A549 (cell line): Measurements from ENCODE around the gene TUBA1B. TPM values are rescaled to one million over a fixed set of nuclear protein-coding genes. Genes with fewer than 3 reads are reported as not detected.
A peak's percentile ranks its signal among the peaks of the same experiment; 100 is the strongest.

Experiments used
- ATAC-seq, 2 experiments: fragments of 200-7000 bp in 1 of 2; fragments of >200 bp in 1 of 2; cut with Nextera tagmentation in 1 of 2; cut with Tn5 transposase in 1 of 2; 3 replicates each; pipeline versions ENCODE4 v1.8.0 to v1.9.1; 2018 to 2020; ENCODE audit warnings: mild to moderate bottlenecking in 1 of 2, moderate library complexity in 1 of 2
- CTCF ChIA-PET: fragments of 300-600 bp; sonication (Branson Sonifier 250); formaldehyde crosslinking; extraction: SDS; loops from one replicate; lab custom pipeline; 2021; ENCODE audit warnings: antibody characterized with exemption, inconsistent platforms; lab: Yijun Ruan, JAX
- POLR2A ChIA-PET: fragments of 350-600 bp; formaldehyde crosslinking; extraction: SDS; loops from one replicate; lab custom pipeline; 2021; ENCODE audit warnings: antibody characterized with exemption, inconsistent platforms; lab: Yijun Ruan, JAX
- DNase-seq, 2 experiments: peaks; one replicate each; pipeline versions ENCODE4 v3.0.0 to v3.0.0-alpha.2; 2011 to 2016; ENCODE audit warnings: low read depth in 1 of 2, low spot score in 1 of 2
- FAIRE-seq: peaks from 2 replicates; lab custom pipeline; 2011; peaks lifted over from hg19 to GRCh38; lab: Jason Lieb, UNC
- H3K27ac ChIP-seq, 2 experiments: fragments of >200 bp; sonication (Bioruptor Twin); formaldehyde crosslinking; 3 replicates each; pipeline ENCODE4 v1.5.1; 2016 to 2017
- H3K4me1 ChIP-seq: fragments of >200 bp; sonication (Bioruptor Twin); formaldehyde crosslinking; 3 replicates; pipeline ENCODE4 v1.6.1; 2016
- H3K4me2 ChIP-seq: fragments of >200 bp; sonication (Bioruptor Twin); formaldehyde crosslinking; 3 replicates; pipeline ENCODE4 v1.6.1; 2016
- H3K4me3 ChIP-seq: fragments of >200 bp; sonication (Bioruptor Twin); formaldehyde crosslinking; 3 replicates; pipeline ENCODE4 v1.5.1; 2016
- H3K9me3 ChIP-seq: fragments of >200 bp; sonication (Bioruptor Twin); formaldehyde crosslinking; 3 replicates; pipeline ENCODE4 v1.6.1; 2016
- CBX8 ChIP-seq: fragments of 200-600 bp; sonication (generic); IDR thresholded peaks from 2 replicates; pipeline ENCODE4 v1.6.1; 2016
- CHD2 ChIP-seq: fragments of 150-350 bp; IDR thresholded peaks from 2 replicates; pipeline ENCODE4 v1.6.1; 2014; ENCODE audit warnings: low read length; ENCODE audit not compliant: partially characterized antibody
- EHF ChIP-seq: fragments of 250-450 bp; sonication (Bioruptor Pico); IDR thresholded peaks from 2 replicates; pipeline ENCODE4 v1.5.0; 2020; ENCODE audit warnings: mild to moderate bottlenecking
- EP300 ChIP-seq, 2 experiments: fragments of >200 bp; sonication (Bioruptor Twin); formaldehyde crosslinking; IDR thresholded peaks; 2 replicates in 1 of 2; 3 replicates in 1 of 2; pipeline ENCODE4 v1.6.1; 2016 to 2017
- HDAC2 ChIP-seq: fragments of 200-600 bp; sonication (generic); IDR thresholded peaks from 2 replicates; pipeline ENCODE4 v1.6.1; 2016
- HOXA7 ChIP-seq: fragments of 250-450 bp; sonication (Bioruptor Pico); IDR thresholded peaks from 2 replicates; pipeline ENCODE4 v1.5.0; 2020; ENCODE audit warnings: mild to moderate bottlenecking, moderate library complexity
- HOXB5 ChIP-seq: fragments of 250-450 bp; sonication (Bioruptor Pico); IDR thresholded peaks from 2 replicates; pipeline ENCODE4 v1.5.0; 2020; ENCODE audit warnings: mild to moderate bottlenecking, moderate library complexity
- JUN ChIP-seq, 2 experiments: fragments of >200 bp; sonication (Bioruptor Twin); formaldehyde crosslinking; IDR thresholded peaks; 2 replicates in 1 of 2; 3 replicates in 1 of 2; pipeline ENCODE4 v1.6.1; 2016 to 2017
- JUNB ChIP-seq: fragments of >200 bp; sonication (Bioruptor Twin); formaldehyde crosslinking; IDR thresholded peaks from 2 replicates; pipeline ENCODE4 v1.6.1; 2016
- MAFK ChIP-seq: fragments of 450-650 bp; IDR thresholded peaks from 2 replicates; pipeline ENCODE4 v1.6.1; 2014; ENCODE audit not compliant: partially characterized antibody
- MAZ ChIP-seq: fragments of 150-350 bp; IDR thresholded peaks from 2 replicates; pipeline ENCODE4 v1.6.1; 2014; ENCODE audit warnings: antibody characterized with exemption, low read depth, low read length, borderline replicate concordance
- MYC ChIP-seq: IDR thresholded peaks from 2 replicates; pipeline ENCODE4 v1.6.1; 2012; ENCODE audit warnings: mild to moderate bottlenecking, inconsistent platforms, low read length, improper control_type of control experiment, borderline replicate concordance
- NFE2L2 ChIP-seq: fragments of 150-350 bp; conservative IDR thresholded peaks from 2 replicates; pipeline ENCODE4 v1.6.1; 2014; ENCODE audit warnings: low read length
- NPAS2 ChIP-seq: fragments of 250-450 bp; sonication (Bioruptor Pico); IDR thresholded peaks from 2 replicates; pipeline ENCODE4 v1.8.0; 2022; ENCODE audit warnings: mild to moderate bottlenecking, moderate library complexity, borderline replicate concordance
- POLR2A ChIP-seq: IDR thresholded peaks from 2 replicates; pipeline ENCODE4 v1.6.1; 2012; ENCODE audit warnings: mild to moderate bottlenecking, low read length
- POLR2AphosphoS2 ChIP-seq: conservative IDR thresholded peaks from 2 replicates; pipeline ENCODE4 v1.6.1; 2012; ENCODE audit warnings: low read length, improper control_type of control experiment, inconsistent platforms
- RAD21 ChIP-seq, 2 experiments: fragments of >200 bp in 1 of 2; sonication (Bioruptor Twin) in 1 of 2; formaldehyde crosslinking in 1 of 2; IDR thresholded peaks in 1 of 2; conservative IDR thresholded peaks in 1 of 2; 2 replicates in 1 of 2; 3 replicates in 1 of 2; pipeline ENCODE4 v1.6.1; 2012 to 2018; ENCODE audit warnings: inconsistent platforms in 1 of 2
- RARB ChIP-seq: fragments of 250-450 bp; sonication (Bioruptor Pico); IDR thresholded peaks from 2 replicates; pipeline ENCODE4 v1.8.0; 2021; ENCODE audit warnings: mild to moderate bottlenecking, moderate library complexity
- RFX5 ChIP-seq: fragments of 450-650 bp; IDR thresholded peaks from 2 replicates; pipeline ENCODE4 v1.7.1; 2014; ENCODE audit warnings: antibody characterized with exemption, mild to moderate bottlenecking, moderate library complexity
- SMC3 ChIP-seq: fragments of >200 bp; sonication (Bioruptor Twin); formaldehyde crosslinking; IDR thresholded peaks from 3 replicates; pipeline ENCODE4 v1.6.1; 2018; ENCODE audit warnings: inconsistent platforms
- TFCP2L1 ChIP-seq: fragments of 250-450 bp; sonication (Bioruptor Pico); IDR thresholded peaks from 2 replicates; pipeline ENCODE4 v1.5.0; 2021; ENCODE audit warnings: mild to moderate bottlenecking
- TP53 ChIP-seq: fragments of 250-450 bp; sonication (Bioruptor Pico); IDR thresholded peaks from 2 replicates; pipeline ENCODE4 v1.5.0; 2021; ENCODE audit warnings: mild to moderate bottlenecking, moderate library complexity
- ZFP36 ChIP-seq: fragments of 450-650 bp; IDR thresholded peaks from 2 replicates; pipeline ENCODE4 v1.6.1; 2014; ENCODE audit warnings: borderline replicate concordance; ENCODE audit not compliant: partially characterized antibody
- WGBS: methylation state at CpG from one replicate; pipeline ENCODE4 v1.1.6; 2017; ENCODE audit errors: missing lambda C conversion rate; 5-methylcytosine and 5-hydroxymethylcytosine counted together
- polyA plus RNA-seq, 4 experiments: library from polyadenylated mRNA; depleted of rRNA in 3 of 4; stranded (reverse); fragments of >200 nt; fragmentation: RNase III in 1 of 4; extraction: RNeasy Plus Mini Kit Qiagen cat#74134 plus additional on column Dnase treatment in 1 of 4; gene quantifications; 2 replicates in 3 of 4; 3 replicates in 1 of 4; pipeline ENCODE4 v1.2.3, GENCODE V29; 2011 to 2017
- TF ChIP-seq, protein P1 (sequence below): IDR thresholded peaks from 2 replicates; pipeline ENCODE4 v1.6.1; 2012
- TF ChIP-seq, protein P2 (sequence below): IDR thresholded peaks from 2 replicates; pipeline ENCODE4 v1.6.1; 2012
- TF ChIP-seq, protein P3 (sequence below): fragments of >200 bp; sonication (Bioruptor Twin); formaldehyde crosslinking; IDR thresholded peaks from 3 replicates; pipeline ENCODE4 v1.5.1; 2016
- TF ChIP-seq, protein P4 (sequence below): fragments of 250-450 bp; sonication (Bioruptor Pico); IDR thresholded peaks from 2 replicates; pipeline ENCODE4 v1.5.0; 2021; ENCODE audit warnings: mild to moderate bottlenecking, moderate library complexity, borderline replicate concordance
- TF ChIP-seq, protein P5 (sequence below): IDR thresholded peaks from 2 replicates; pipeline ENCODE4 v1.6.1; 2012; ENCODE audit warnings: low read depth, borderline replicate concordance
- TF ChIP-seq, protein P6 (sequence below): fragments of >200 bp; sonication (Bioruptor Twin); formaldehyde crosslinking; IDR thresholded peaks from 2 replicates; pipeline ENCODE4 v1.6.1; 2016

TUBA1B gene
- polyA plus RNA-seq, 2 of the 4 experiments (the other 2 are of a cell fraction), result 2,590 to 2,708 TPM

DNA sequence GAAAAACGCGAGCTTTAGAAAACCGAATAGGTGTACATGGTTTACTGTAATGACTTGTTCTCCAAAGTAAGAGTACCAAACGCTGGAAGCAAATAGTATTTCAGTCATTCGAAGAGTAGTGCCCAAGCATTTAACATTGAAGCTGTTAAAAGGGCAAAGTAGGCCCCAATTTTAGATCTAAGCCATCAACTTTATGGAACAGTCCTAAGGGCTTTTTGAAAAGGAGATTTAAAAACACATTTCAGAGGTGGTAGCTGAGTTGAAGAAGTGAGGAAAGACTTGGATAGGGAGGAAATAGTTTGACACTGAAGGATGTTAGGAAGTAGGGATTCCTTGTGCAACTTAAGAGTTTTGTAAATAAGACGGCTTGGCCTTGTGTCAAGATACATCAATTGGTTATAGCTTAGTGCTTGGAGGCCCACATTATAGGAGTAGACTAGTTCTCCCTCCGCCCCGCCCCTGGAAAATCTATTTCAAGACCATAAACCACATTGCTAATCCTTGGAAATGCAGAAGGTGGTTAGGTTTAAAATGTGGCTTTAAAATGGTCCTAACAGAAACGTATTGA lies 783 bp upstream of the TUBA1B start (continued):
- no peak for TF ChIP-seq EP300 (IDR thresholded peaks at IDR 0.05)
- TF ChIP-seq, protein P1, sequence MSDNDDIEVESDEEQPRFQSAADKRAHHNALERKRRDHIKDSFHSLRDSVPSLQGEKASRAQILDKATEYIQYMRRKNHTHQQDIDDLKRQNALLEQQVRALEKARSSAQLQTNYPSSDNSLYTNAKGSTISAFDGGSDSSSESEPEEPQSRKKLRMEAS, result no peak
- TF ChIP-seq RFX5, result no peak
- TF ChIP-seq JUNB, result no peak
- no peak for TF ChIP-seq MYC
- no peak for TF ChIP-seq HDAC2
- TF ChIP-seq CBX8, result no peak
- TF ChIP-seq, protein P2, sequence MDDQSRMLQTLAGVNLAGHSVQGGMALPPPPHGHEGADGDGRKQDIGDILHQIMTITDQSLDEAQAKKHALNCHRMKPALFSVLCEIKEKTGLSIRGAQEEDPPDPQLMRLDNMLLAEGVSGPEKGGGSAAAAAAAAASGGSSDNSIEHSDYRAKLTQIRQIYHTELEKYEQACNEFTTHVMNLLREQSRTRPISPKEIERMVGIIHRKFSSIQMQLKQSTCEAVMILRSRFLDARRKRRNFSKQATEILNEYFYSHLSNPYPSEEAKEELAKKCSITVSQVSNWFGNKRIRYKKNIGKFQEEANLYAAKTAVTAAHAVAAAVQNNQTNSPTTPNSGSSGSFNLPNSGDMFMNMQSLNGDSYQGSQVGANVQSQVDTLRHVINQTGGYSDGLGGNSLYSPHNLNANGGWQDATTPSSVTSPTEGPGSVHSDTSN, result no peak
- TF ChIP-seq NPAS2 (CRISPR knock-in tag), result no peak
- TF ChIP-seq, all 56 proteins: peak for 0

DNA sequence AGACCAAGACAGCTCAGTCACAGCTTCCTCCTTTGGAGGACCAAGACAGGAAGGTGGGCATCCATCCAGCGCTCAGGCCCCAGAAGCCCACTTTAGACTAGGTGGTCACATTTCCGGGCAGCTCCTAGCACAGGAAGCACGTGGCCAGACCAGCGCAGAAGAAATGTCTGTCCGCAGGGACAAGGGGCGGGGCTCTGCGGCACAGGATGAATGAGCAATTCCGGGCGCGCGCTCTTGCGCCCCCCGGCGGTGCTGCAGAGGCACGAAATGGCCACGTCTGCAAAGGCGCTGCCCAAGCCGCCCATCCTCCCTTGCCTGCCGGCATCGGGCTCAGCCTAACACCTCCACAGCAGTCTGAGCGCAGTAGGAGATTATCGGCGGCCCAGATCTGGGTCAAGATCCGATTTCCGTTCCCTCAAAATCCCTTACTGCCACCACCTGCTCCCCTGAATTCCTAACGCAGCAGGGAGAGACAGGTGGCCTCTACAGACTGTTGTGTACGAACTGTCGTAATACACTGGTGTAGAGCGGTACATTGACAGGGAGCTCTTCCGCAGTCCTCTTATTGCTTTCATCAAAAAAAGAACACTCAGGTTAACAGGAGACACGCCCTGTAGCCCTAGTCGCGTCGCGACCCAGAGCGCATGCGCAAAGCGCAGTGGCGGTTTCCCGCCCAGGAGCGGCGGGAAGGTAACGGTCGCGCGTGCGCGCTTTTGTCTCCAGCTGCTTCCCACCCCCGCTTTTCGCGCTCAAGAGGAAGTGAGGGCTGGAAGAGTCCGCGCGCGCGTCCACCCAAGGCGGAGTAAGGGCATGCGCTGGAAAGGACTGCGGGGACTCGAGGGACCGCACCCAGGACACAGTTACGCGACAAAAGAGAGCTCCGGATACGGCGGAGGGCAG lies 794 bp downstream of the TUBA1B start:
- FAIRE-seq, result no peak
- TF ChIP-seq ZFP36 (no peak), EHF (CRISPR knock-in tag) (peak; percentile 28; the same call in 1 of the 2 replicates), CHD2 (peak; percentile 26), RFX5 (0 out of 2 replicates have a peak, but pooled peaks have one; percentile 40), HOXB5 (CRISPR knock-in tag) (peak; percentile 67; the same call in 1 of the 2 replicates), TFCP2L1 (CRISPR knock-in tag) (peak; percentile 92), NFE2L2 (0 out of 2 replicates have a peak, but pooled peaks have one; percentile 17), TP53 (CRISPR knock-in tag) (peak; percentile 22; the same call in 1 of the 2 replicates), JUN (IDR thresholded peaks at IDR 0.05) (peak in 1 of 2 experiments; percentile 53; a peak in 4 of 5 replicates), POLR2AphosphoS2 (peak; percentile 82), JUNB (no peak), MYC (peak; percentile 97), RARB (CRISPR knock-in tag) (no peak; the same call in none of the 2 replicates), POLR2A (peak; percentile 44), MAZ (no peak), RAD21 (conservative IDR thresholded peaks at IDR 0.05 in 1 of 2, IDR thresholded peaks at IDR 0.05 in 1 of 2) (peak; percentile 22 to 62), MAFK (peak; percentile 82), HOXA7 (CRISPR knock-in tag) (peak; percentile 81), SMC3 (peak; percentile 69)
- TF ChIP-seq, protein P3, sequence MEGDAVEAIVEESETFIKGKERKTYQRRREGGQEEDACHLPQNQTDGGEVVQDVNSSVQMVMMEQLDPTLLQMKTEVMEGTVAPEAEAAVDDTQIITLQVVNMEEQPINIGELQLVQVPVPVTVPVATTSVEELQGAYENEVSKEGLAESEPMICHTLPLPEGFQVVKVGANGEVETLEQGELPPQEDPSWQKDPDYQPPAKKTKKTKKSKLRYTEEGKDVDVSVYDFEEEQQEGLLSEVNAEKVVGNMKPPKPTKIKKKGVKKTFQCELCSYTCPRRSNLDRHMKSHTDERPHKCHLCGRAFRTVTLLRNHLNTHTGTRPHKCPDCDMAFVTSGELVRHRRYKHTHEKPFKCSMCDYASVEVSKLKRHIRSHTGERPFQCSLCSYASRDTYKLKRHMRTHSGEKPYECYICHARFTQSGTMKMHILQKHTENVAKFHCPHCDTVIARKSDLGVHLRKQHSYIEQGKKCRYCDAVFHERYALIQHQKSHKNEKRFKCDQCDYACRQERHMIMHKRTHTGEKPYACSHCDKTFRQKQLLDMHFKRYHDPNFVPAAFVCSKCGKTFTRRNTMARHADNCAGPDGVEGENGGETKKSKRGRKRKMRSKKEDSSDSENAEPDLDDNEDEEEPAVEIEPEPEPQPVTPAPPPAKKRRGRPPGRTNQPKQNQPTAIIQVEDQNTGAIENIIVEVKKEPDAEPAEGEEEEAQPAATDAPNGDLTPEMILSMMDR, result peak; percentile 90
- TF ChIP-seq, protein P4, sequence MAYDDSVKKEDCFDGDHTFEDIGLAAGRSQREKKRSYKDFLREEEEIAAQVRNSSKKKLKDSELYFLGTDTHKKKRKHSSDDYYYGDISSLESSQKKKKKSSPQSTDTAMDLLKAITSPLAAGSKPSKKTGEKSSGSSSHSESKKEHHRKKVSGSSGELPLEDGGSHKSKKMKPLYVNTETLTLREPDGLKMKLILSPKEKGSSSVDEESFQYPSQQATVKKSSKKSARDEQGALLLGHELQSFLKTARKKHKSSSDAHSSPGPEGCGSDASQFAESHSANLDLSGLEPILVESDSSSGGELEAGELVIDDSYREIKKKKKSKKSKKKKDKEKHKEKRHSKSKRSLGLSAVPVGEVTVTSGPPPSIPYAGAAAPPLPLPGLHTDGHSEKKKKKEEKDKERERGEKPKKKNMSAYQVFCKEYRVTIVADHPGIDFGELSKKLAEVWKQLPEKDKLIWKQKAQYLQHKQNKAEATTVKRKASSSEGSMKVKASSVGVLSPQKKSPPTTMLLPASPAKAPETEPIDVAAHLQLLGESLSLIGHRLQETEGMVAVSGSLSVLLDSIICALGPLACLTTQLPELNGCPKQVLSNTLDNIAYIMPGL (CRISPR knock-in tag), result no peak
- TF ChIP-seq, protein P2, result peak; percentile 66; the same call in 1 of the 2 replicates
- TF ChIP-seq, protein P5, sequence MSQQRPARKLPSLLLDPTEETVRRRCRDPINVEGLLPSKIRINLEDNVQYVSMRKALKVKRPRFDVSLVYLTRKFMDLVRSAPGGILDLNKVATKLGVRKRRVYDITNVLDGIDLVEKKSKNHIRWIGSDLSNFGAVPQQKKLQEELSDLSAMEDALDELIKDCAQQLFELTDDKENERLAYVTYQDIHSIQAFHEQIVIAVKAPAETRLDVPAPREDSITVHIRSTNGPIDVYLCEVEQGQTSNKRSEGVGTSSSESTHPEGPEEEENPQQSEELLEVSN, result peak; percentile 99
- TF ChIP-seq, protein P1, result peak; percentile 96
- TF ChIP-seq, protein P6, sequence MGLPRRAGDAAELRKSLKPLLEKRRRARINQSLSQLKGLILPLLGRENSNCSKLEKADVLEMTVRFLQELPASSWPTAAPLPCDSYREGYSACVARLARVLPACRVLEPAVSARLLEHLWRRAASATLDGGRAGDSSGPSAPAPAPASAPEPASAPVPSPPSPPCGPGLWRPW, result no peak

More for the DNA sequence above, 794 bp downstream of the TUBA1B start:
- ATAC-seq (peak; percentile 74 to 80), DNase-seq (peak; percentile 84 to 96)
- no peaks in the 10 kb centered on the region for H3K9me3 ChIP-seq
- POLR2A ChIA-PET, result interaction anchor here (0.6 to 3.4 kb wide), 41 partner anchors 9 to 698 kb away, joined by 3 to 66 read pairs (median 4); partner anchors contain the start of genes DHH, LMBR1L, NCKAP5L and PRKAG1
- H3K4me3 ChIP-seq, result peak overlapping the region; percentile 93
- H3K4me2 ChIP-seq, result peak overlapping the region; percentile 96
- WGBS, result 1% methylated on average over 66 of the region's 66 CpGs
- H3K4me1 ChIP-seq, result peaks cover 27% of the 10 kb centered on the region
- CTCF ChIA-PET, result interaction anchor here (0.6 to 6.6 kb wide), 56 partner anchors 8 to 488 kb away, joined by 3 to 115 read pairs (median 4); partner anchors contain the start of genes DHH, LMBR1L, RHEBL1 and TUBA1C
- peak overlapping the region; percentile 99 for H3K27ac ChIP-seq
